GM21723 (cell line): ENCODE results near the gene DAO.

Experiments used
- ATAC-seq: cut with Tn5 transposase; IDR thresholded peaks from one replicate; pipeline ENCODE4 v1.9.1; 2021; ENCODE audit warnings: mild to moderate bottlenecking, moderate library complexity; ENCODE audit not compliant: unreplicated experiment

DAO gene

GRCh38 chr12:108868781-108869180 is 11.1 kb upstream of the DAO start:
- ATAC-seq: no peak

- ATAC-seq: no peak
Measured at GRCh38 chr12:108875280-108875679, 4.6 kb upstream of the DAO start.

GRCh38 chr12:108875682-108876361 is 4.1 kb upstream of the DAO start:
- no peak for ATAC-seq

GRCh38 chr12:108876550-108876949 is 3.3 kb upstream of the DAO start:
- ATAC-seq: no peak

GRCh38 chr12:108881953-108882352 is 2.1 kb downstream of the DAO start:
- ATAC-seq: no peak

GRCh38 chr12:108884116-108885012 is 4.5 kb downstream of the DAO start:
- ATAC-seq: no peak

- no peak for ATAC-seq
Measured at GRCh38 chr12:108886873-108887629, 7.2 kb downstream of the DAO start.

GRCh38 chr12:108888031-108888430 is 8.1 kb downstream of the DAO start:
- no peak for ATAC-seq

- no peak for ATAC-seq
Measured at GRCh38 chr12:108890208-108890607, 10.3 kb downstream of the DAO start.

GRCh38 chr12:108895220-108895802 is 15.4 kb downstream of the DAO start:
- ATAC-seq: no peak

GRCh38 chr12:108896336-108896735 is 16.4 kb downstream of the DAO start:
- ATAC-seq: no peak

GRCh38 chr12:108896817-108897216 is 16.9 kb downstream of the DAO start:
- no peak for ATAC-seq

GRCh38 chr12:108899145-108899544 is 19.3 kb downstream of the DAO start:
- no peak for ATAC-seq

GRCh38 chr12:108905725-108906124 is 25.8 kb downstream of the DAO start:
- ATAC-seq: no peak

- no peak for ATAC-seq
Measured at GRCh38 chr12:108906971-108907370, 27.1 kb downstream of the DAO start.

- ATAC-seq: no peak
Measured at GRCh38 chr12:108907839-108908351, 28.0 kb downstream of the DAO start.

- no peak for ATAC-seq
Measured at GRCh38 chr12:108910336-108910735, 30.4 kb downstream of the DAO start.

GRCh38 chr12:108911915-108912314 is 32.0 kb downstream of the DAO start:
- ATAC-seq: no peak

GRCh38 chr12:108912361-108912760 is 32.5 kb downstream of the DAO start:
- ATAC-seq: no peak

- no peak for ATAC-seq
Measured at GRCh38 chr12:108914121-108914531, 34.2 kb downstream of the DAO start.

- no peak for ATAC-seq
Measured at GRCh38 chr12:108915632-108916133, 35.8 kb downstream of the DAO start.
